ENCODE measurements around the gene NCAPD2. TPM values are rescaled to one million over a fixed set of nuclear protein-coding genes. Genes with fewer than 3 reads are reported as not detected.

The NCAPD2 gene
- total and polyA plus RNA-seq, 10 donors = 12.0 to 49.2 (median 37.2) TPM

GRCh38 chr12:6548966-6549683 is 55.2 kb downstream of the NCAPD2 start:
- Histone ChIP-seq H3K4me1 (peaks cover 45 to 74% (median 68%) of the 10 kb centered on the region in 6 donors), H3K9me3 (no peaks in the 10 kb centered on the region), H3K36me3 (peaks cover 0 to 92% (median 50%) of the 10 kb centered on the region in 6 donors), H3K27ac (peak overlapping the region in 7 of 8 donors; percentile 63 to 92 (median 82)), H3K27me3 (replicated peaks in 1 of 7) (no peaks in the 10 kb centered on the region), H3K4me3 (peak overlapping the region in 2 of 8 donors; percentile 5)
- 48 to 75% (median 67%) methylated on average over 15 of the region's 15 CpGs for WGBS, 5 donors
- TF ChIP-seq, protein P1, sequence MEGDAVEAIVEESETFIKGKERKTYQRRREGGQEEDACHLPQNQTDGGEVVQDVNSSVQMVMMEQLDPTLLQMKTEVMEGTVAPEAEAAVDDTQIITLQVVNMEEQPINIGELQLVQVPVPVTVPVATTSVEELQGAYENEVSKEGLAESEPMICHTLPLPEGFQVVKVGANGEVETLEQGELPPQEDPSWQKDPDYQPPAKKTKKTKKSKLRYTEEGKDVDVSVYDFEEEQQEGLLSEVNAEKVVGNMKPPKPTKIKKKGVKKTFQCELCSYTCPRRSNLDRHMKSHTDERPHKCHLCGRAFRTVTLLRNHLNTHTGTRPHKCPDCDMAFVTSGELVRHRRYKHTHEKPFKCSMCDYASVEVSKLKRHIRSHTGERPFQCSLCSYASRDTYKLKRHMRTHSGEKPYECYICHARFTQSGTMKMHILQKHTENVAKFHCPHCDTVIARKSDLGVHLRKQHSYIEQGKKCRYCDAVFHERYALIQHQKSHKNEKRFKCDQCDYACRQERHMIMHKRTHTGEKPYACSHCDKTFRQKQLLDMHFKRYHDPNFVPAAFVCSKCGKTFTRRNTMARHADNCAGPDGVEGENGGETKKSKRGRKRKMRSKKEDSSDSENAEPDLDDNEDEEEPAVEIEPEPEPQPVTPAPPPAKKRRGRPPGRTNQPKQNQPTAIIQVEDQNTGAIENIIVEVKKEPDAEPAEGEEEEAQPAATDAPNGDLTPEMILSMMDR (IDR thresholded peaks at IDR 0.05 in 8 of 11, conservative IDR thresholded peaks at IDR 0.05 in 3 of 11) = no peak
- TF ChIP-seq POLR2AphosphoS5 (IDR thresholded peaks at IDR 0.05) = no peak
- TF ChIP-seq POLR2A (IDR thresholded peaks at IDR 0.05) = no peak
- intact Hi-C loops (cut with DNase I; ENCODE audit: low total_unique reads) = loop anchor here (10.0 kb wide), 1 partner anchor 214 kb away; no protein-coding TSS in a partner anchor
- no peak for DNase-seq

GRCh38 chr12:6549684-6550151 is 55.8 kb downstream of the NCAPD2 start:
- peaks cover 50 to 80% (median 74%) of the 10 kb centered on the region in 6 donors for H3K4me1 ChIP-seq
- H3K36me3 ChIP-seq = peaks cover 0 to 86% (median 45%) of the 10 kb centered on the region in 6 donors
- DNase-seq = peak; percentile 77
- WGBS, 5 donors = 87 to 97% (median 92%) methylated on average over 11 to 18 of the region's 18 CpGs
- H3K4me3 ChIP-seq = peak overlapping the region in 2 of 8 donors; percentile 5
- H3K27me3 ChIP-seq (replicated peaks in 1 of 7) = no peaks in the 10 kb centered on the region
- intact Hi-C loops (cut with DNase I; ENCODE audit: low total_unique reads) = loop anchor here (10.0 kb wide), 1 partner anchor 215 kb away; no protein-coding TSS in a partner anchor
- TF ChIP-seq POLR2AphosphoS5 (IDR thresholded peaks at IDR 0.05) (no peak), POLR2A (IDR thresholded peaks at IDR 0.05) (no peak)
- TF ChIP-seq, protein P1 (IDR thresholded peaks at IDR 0.05 in 8 of 11, conservative IDR thresholded peaks at IDR 0.05 in 3 of 11) = no peak
- no peaks in the 10 kb centered on the region for H3K9me3 ChIP-seq
- peak overlapping the region in 7 of 8 donors; percentile 63 to 92 (median 82) for H3K27ac ChIP-seq

- peaks cover 50 to 88% (median 79%) of the 10 kb centered on the region in 6 donors for H3K4me1 ChIP-seq
Observed at GRCh38 chr12:6550294-6551062, 56.6 kb downstream of the NCAPD2 start.

GRCh38 chr12:6551063-6551461 is 57.2 kb downstream of the NCAPD2 start:
- peaks cover 51 to 94% (median 80%) of the 10 kb centered on the region in 6 donors for H3K4me1 ChIP-seq

More at GRCh38 chr12:6550294-6551062, 56.6 kb downstream of the NCAPD2 start:
- TF ChIP-seq POLR2A (IDR thresholded peaks at IDR 0.05) (no peak), POLR2AphosphoS5 (IDR thresholded peaks at IDR 0.05) (peak; percentile 45 to 54 (median 46))
- peak overlapping the region; percentile 48 to 92 (median 82) for H3K27ac ChIP-seq
- peak overlapping the region in 2 of 8 donors; percentile 5 for H3K4me3 ChIP-seq
- peaks cover 0 to 79% (median 39%) of the 10 kb centered on the region in 6 donors for H3K36me3 ChIP-seq
- H3K27me3 ChIP-seq (replicated peaks in 1 of 7) = no peaks in the 10 kb centered on the region
- intact Hi-C loops (cut with DNase I; ENCODE audit: low total_unique reads) = no loop called here
- H3K9me3 ChIP-seq = no peaks in the 10 kb centered on the region
- peak; percentile 83 for DNase-seq
- 56 to 84% (median 69%) methylated on average over 24 of the region's 24 CpGs for WGBS, 5 donors

More at GRCh38 chr12:6551063-6551461, 57.2 kb downstream of the NCAPD2 start:
- H3K27me3 ChIP-seq (replicated peaks in 1 of 7) = no peaks in the 10 kb centered on the region
- peak overlapping the region in 1 of 8 donors; percentile 5 for H3K4me3 ChIP-seq
- 55 to 82% (median 71%) methylated on average over 10 to 18 of the region's 18 CpGs for WGBS, 5 donors
- TF ChIP-seq POLR2AphosphoS5 (IDR thresholded peaks at IDR 0.05) (peak; percentile 72 to 83 (median 80)), POLR2A (IDR thresholded peaks at IDR 0.05) (no peak)
- TF ChIP-seq, protein P1 (IDR thresholded peaks at IDR 0.05 in 8 of 11, conservative IDR thresholded peaks at IDR 0.05 in 3 of 11) = no peak
- H3K36me3 ChIP-seq = peaks cover 0 to 73% (median 35%) of the 10 kb centered on the region in 6 donors
- intact Hi-C loops (cut with DNase I; ENCODE audit: low total_unique reads) = no loop called here
- no peaks in the 10 kb centered on the region for H3K9me3 ChIP-seq
- DNase-seq = peak; percentile 86
- peak overlapping the region; percentile 48 to 92 (median 82) for H3K27ac ChIP-seq

All from spleen (tissue), 11 donors.